ENCODE results near the gene PRKAG2.

- TF ChIP-seq CTCF (IDR thresholded peaks at IDR 0.05) (no peak), POLR2A (IDR thresholded peaks at IDR 0.05) (no peak)
These were observed 281.1 kb downstream of the PRKAG2 start for GRCh38 chr7:151595702-151596350.

All from Peyer's patch (tissue), 4 donors.